Endothelial cell of umbilical vein (primary cell): ENCODE data around the gene PLB1.

ENCODE experiments used
- EZH2 ChIP-seq: IDR thresholded peaks from 2 replicates; pipeline ENCODE4 v1.6.1; 2012; ENCODE audit warnings: borderline replicate concordance, low read depth, mild to moderate bottlenecking, moderate library complexity, low read length, inconsistent platforms; ENCODE audit not compliant: severe bottlenecking
- FOS ChIP-seq: IDR thresholded peaks from 2 replicates; pipeline ENCODE4 v1.6.1; 2011; ENCODE audit warnings: mild to moderate bottlenecking, low read length, moderate library complexity, borderline replicate concordance; ENCODE audit not compliant: insufficient read depth
- GATA2 ChIP-seq: IDR thresholded peaks from 2 replicates; pipeline ENCODE4 v1.7.0; 2011; ENCODE audit warnings: low read depth, mild to moderate bottlenecking, moderate library complexity, mixed read lengths, low read length; ENCODE audit not compliant: insufficient read length, insufficient read depth
- JUN ChIP-seq: IDR thresholded peaks from 2 replicates; pipeline ENCODE4 v1.6.1; 2011; ENCODE audit warnings: borderline replicate concordance, low read depth; ENCODE audit not compliant: insufficient read length, insufficient read depth
- MAX ChIP-seq: IDR thresholded peaks from 2 replicates; pipeline ENCODE4 v1.6.1; 2011; ENCODE audit not compliant: insufficient read depth, insufficient read length
- POLR2A ChIP-seq: IDR thresholded peaks from 2 replicates; pipeline ENCODE4 v1.6.1; 2012; ENCODE audit warnings: low read depth, mild to moderate bottlenecking, control low read depth, low read length
- POLR2AphosphoS5 ChIP-seq: IDR thresholded peaks from 2 replicates; pipeline ENCODE4 v1.6.1; 2012; ENCODE audit warnings: low read depth, mild to moderate bottlenecking, control low read depth, low read length, moderate library complexity; ENCODE audit not compliant: insufficient read depth
- TF ChIP-seq, protein P1 (sequence below), 2 donors: IDR thresholded peaks; 1 replicate in 1 of 2; 2 replicates in 1 of 2; pipeline ENCODE4 v1.5.1; 2011; ENCODE audit warnings: low read length in 2 of 2, mild to moderate bottlenecking in 2 of 2, moderate library complexity in 2 of 2, control low read depth in 1 of 2, inconsistent platforms in 1 of 2, low read depth in 1 of 2; ENCODE audit not compliant: insufficient read depth in 1 of 2; ENCODE audit errors: extremely low read depth in 1 of 2

DNA sequence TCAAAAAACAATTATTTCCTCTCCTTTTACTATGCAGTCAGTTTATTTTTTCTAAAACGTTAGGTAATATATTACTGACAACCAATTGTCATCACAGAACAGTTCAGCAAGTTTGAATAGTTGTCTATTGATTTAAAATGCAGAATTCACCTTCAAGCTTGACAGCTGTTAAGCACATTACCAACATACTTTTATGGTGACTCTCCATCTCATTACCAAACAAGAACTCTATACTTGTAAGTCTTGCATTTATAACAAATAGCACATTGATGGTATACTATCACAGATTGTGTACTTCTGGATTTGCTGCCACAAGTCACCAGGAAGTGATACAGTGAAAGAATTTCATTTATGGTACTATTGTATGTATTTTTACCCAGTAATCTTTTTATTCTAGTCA lies 156.4 kb downstream of the PLB1 start:
- TF ChIP-seq, protein P1, sequence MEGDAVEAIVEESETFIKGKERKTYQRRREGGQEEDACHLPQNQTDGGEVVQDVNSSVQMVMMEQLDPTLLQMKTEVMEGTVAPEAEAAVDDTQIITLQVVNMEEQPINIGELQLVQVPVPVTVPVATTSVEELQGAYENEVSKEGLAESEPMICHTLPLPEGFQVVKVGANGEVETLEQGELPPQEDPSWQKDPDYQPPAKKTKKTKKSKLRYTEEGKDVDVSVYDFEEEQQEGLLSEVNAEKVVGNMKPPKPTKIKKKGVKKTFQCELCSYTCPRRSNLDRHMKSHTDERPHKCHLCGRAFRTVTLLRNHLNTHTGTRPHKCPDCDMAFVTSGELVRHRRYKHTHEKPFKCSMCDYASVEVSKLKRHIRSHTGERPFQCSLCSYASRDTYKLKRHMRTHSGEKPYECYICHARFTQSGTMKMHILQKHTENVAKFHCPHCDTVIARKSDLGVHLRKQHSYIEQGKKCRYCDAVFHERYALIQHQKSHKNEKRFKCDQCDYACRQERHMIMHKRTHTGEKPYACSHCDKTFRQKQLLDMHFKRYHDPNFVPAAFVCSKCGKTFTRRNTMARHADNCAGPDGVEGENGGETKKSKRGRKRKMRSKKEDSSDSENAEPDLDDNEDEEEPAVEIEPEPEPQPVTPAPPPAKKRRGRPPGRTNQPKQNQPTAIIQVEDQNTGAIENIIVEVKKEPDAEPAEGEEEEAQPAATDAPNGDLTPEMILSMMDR (IDR thresholded peaks at IDR 0.05; ENCODE audit: extremely low read depth in 1 of 2, insufficient read depth in 1 of 2, low read depth in 1 of 2, low read length in 2 of 2) = no peak
- TF ChIP-seq FOS (no peak), MAX (no peak), GATA2 (no peak), POLR2A (no peak), JUN (no peak), POLR2AphosphoS5 (no peak), EZH2 (no peak)
